IPS-18c (cell line): ENCODE data around the gene FAM240A.

Experiments used
- H3K4me3 ChIP-seq: 2 replicates; pipeline ENCODE4 v1.7.0; 2013; ENCODE audit warnings: low read depth, mild to moderate bottlenecking, low read length, moderate library complexity; ENCODE audit not compliant: insufficient read depth
- H3K9me3 ChIP-seq: one replicate; pipeline ENCODE4 v1.6.1; 2013; ENCODE audit warnings: mild to moderate bottlenecking, low read length, moderate library complexity; ENCODE audit not compliant: control insufficient read depth, insufficient read depth

FAM240A gene

GRCh38 chr3:46615050-46615775, 2.9 kb downstream of the FAM240A start:
- peaks cover 2% of the 10 kb centered on the region for H3K9me3 ChIP-seq

GRCh38 chr3:46615976-46616375, 3.7 kb downstream of the FAM240A start:
- no peak overlapping the region for H3K4me3 ChIP-seq
- H3K9me3 ChIP-seq: peaks cover 1% of the 10 kb centered on the region

More at GRCh38 chr3:46615050-46615775, 2.9 kb downstream of the FAM240A start:
- no peak overlapping the region for H3K4me3 ChIP-seq

GRCh38 chr3:46617941-46618340, 5.6 kb downstream of the FAM240A start:
- no peak overlapping the region for H3K4me3 ChIP-seq

DNA sequence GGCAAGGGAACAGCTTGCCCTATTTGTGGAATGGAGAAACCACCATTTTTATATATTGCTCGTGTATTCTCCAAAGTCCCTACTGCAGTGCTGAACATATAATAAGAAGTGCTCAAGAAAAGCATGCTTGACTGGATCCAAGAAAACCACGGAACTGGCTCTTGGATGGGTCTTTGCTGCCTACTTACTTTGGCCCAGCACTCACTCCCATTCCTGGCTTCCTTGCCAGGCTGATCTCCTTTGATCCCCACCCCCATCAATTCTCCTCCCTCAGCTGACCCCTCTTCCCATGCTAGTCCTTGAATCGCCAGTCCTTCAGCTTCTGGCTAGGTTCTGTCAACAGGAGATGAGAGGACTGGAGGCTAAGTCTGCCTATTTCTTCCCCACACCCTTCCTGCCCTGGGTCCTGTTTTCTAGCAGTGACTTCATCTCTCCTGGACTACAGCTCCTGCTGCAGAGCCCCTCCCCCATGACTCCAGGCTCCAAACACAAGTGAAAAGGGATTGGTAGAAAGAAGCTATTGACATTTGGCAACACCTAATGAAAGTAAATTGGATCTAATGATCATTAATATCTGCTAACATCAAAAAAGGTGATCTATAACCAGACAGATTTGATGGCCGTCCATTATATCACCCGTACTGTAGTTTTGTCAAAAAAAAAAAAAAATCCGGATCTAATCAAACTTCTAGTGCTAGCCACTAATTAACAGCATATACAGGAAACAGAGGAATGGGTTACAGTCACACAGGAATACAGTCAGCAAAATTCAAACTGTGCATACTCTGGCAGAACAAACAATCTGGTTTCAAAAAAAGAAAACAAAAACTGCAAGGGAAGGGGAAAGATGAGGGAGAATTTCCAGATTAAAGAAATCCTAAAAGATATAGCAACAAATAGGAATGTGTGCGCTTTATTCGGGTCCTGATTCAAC, 7.8 kb downstream of the FAM240A start:
- H3K4me3 ChIP-seq: no peak overlapping the region
- no peaks in the 10 kb centered on the region for H3K9me3 ChIP-seq

More at GRCh38 chr3:46617941-46618340, 5.6 kb downstream of the FAM240A start:
- no peaks in the 10 kb centered on the region for H3K9me3 ChIP-seq

- H3K9me3 ChIP-seq: no peaks in the 10 kb centered on the region
- no peak overlapping the region for H3K4me3 ChIP-seq
These were observed 12.2 kb downstream of the FAM240A start for GRCh38 chr3:46624533-46624932.

DNA sequence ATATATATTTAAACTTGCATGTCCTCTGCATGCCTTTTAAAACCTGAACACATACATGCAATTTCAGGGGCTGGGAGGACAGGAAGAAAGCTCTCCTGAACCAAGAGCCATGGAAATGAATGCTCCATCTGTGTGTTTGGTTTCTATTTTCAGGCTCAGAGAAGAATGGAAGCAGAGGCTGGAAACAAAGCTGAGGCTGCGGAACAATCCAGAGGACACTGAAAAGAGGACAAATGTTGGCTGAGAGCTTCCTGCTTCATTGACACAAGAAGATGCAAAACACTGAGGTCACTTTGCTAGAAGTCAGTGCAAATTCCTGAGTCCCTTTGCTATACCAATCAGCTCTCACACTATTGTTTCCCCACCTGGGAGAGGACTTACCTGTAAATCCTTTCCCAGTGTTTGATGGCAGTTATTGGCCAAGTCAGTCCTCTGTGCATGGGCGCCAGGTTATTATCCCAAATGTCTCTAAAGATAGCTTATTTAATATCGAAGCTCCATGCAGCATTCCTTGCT, 12.7 kb downstream of the FAM240A start:
- H3K9me3 ChIP-seq: no peaks in the 10 kb centered on the region

GRCh38 chr3:46626039-46626438, 13.7 kb downstream of the FAM240A start:
- Histone ChIP-seq H3K4me3 (no peak overlapping the region), H3K9me3 (no peaks in the 10 kb centered on the region)

More for the DNA sequence above, 12.7 kb downstream of the FAM240A start:
- no peak overlapping the region for H3K4me3 ChIP-seq

DNA sequence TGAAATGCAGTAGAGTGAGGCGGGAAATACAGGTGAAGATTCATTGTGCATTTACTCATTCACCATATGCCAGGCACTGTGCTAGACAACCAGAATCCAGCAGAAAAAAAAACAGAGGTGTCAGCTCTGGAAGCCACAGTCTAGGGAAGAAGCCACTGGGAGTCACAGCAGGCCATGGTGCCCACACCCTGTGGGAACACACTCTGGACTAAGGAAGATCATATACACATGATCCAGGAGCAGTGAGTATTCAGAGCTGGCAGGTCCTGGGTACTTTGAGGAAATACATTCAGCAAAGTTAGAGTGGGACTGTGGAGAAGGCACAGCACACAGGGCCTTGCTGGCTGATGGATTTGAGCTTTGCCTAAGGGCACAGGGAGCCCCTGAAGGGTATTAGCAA, 14.8 kb downstream of the FAM240A start:
- Histone ChIP-seq H3K4me3 (no peak overlapping the region), H3K9me3 (no peaks in the 10 kb centered on the region)

DNA sequence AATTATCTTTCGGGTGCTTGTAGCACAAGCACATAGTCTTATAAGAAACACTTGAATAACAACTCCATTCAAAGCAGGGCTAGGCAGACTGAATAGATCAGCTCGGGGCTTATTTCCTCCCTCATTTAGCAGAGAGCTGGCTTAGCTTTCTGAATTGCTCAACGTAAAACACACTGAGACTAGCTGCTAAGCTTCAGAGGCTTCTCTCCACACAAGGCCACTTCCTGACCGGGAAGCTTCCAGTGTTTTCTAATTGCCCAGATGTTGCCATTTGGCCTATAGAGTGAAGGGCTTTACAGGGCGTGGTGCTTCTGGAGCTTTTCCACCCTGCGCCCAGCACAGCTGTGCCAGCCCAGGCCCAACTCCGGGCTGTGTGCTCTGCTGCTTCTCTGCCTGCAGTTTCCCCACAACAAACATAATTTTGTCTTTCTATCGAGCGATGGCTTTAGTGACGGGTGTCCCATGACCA, 16.6 kb downstream of the FAM240A start:
- Histone ChIP-seq H3K9me3 (no peaks in the 10 kb centered on the region), H3K4me3 (no peak overlapping the region)

GRCh38 chr3:46629551-46630517, 17.5 kb downstream of the FAM240A start:
- Histone ChIP-seq H3K9me3 (no peaks in the 10 kb centered on the region), H3K4me3 (no peak overlapping the region; the same call in 1 of the 2 replicates)

DNA sequence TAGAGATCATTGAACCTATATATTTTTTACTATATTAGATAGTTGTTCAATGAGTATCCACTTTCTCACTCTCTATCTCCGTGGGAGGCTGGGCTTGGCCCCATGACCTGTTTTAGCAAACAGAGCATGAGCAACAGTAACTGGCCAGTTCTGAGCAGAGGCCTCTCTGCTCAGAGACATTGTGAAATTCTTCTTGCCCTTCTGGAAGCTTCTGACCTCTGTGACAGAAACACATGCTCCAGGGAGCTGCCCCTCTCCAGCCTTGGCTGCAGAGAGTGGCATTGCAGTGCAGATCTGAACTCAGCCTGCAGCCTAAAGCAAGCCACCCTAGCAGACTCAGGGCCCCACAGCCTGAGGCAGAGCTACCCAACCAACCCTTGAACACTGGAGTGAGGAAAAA, 20.5 kb downstream of the FAM240A start:
- H3K9me3 ChIP-seq: no peaks in the 10 kb centered on the region
- H3K4me3 ChIP-seq: no peak overlapping the region

DNA sequence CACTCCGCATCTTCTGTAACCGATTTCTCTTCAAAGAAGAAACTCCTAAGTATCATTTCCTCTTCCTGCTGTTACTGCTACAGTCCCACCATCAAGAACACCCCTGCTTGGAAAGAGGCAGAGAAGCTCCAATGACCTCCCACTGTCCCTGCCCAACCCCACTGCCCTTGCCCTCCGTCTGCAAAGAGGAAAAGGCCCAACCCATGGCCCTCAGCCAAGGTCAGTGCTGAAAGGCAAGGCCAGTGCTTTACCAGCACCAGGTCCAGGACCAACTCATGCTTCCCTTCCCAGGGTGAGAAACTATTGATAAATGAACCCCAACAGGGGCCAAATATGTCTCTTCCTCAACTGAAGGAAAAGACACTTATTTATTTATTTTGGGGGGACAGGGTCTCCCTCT, 22.5 kb downstream of the FAM240A start:
- Histone ChIP-seq H3K9me3 (no peaks in the 10 kb centered on the region), H3K4me3 (no peak overlapping the region)

- peaks cover 2% of the 10 kb centered on the region for H3K9me3 ChIP-seq
- no peak overlapping the region for H3K4me3 ChIP-seq
These were observed 26.9 kb downstream of the FAM240A start for GRCh38 chr3:46639221-46639620.

GRCh38 chr3:46640927-46641326, 28.6 kb downstream of the FAM240A start:
- no peak overlapping the region for H3K4me3 ChIP-seq
- H3K9me3 ChIP-seq: peaks cover 2% of the 10 kb centered on the region

DNA sequence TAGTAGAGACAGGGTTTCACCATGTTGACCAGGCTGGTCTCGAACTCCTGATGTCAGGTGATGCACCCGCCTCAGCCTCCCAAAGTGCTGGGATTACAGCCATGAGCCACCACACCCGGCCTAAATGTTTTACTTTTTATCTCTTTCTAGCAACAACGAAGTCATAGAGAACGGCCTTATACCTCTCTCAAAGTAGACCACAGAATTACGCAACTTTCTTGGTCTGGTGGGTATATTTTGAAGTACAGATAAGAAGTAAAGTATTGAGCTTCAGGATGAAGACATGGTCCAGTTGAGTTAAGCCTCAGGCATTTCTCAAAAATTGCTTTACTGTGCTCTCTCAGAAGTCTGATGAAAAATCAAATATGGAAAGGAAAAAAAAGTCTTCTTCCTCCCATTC, 30.6 kb downstream of the FAM240A start:
- H3K9me3 ChIP-seq: peaks cover 2% of the 10 kb centered on the region
- no peak overlapping the region for H3K4me3 ChIP-seq

DNA sequence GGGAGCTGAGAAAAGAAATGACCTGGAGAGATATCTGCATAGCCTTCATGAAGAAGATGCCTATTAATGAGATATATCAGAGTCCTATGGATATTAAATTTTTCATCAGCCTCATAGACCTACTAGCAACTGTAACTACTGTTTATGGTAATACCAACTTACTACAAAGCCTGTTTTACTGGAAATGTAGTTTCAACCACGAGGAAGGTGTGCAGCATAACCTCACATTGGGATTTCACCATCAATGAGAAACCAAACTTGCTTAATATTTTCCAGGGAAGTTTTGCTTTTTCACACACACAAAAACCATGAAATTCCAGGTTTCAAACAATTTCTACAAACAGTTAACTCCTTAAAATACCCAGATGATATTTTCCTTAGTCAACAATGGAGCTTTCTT, 31.4 kb downstream of the FAM240A start:
- Histone ChIP-seq H3K4me3 (no peak overlapping the region), H3K9me3 (peaks cover 2% of the 10 kb centered on the region)

- no peak overlapping the region for H3K4me3 ChIP-seq
- H3K9me3 ChIP-seq: peaks cover 2% of the 10 kb centered on the region
These were observed 34.4 kb downstream of the FAM240A start for GRCh38 chr3:46646700-46647099.
